HCT116 (cell line): ENCODE data around the gene ARHGDIA. TPM values are rescaled to one million over a fixed set of nuclear protein-coding genes. Genes with fewer than 3 reads are reported as not detected.
A peak's percentile ranks its signal among the peaks of the same experiment; 100 is the strongest.

ENCODE experiments used
- ATAC-seq: fragments of 200-7000 bp; cut with Tn5 transposase; 2 replicates; pipeline ENCODE4 v1.9.1; 2020; ENCODE audit warnings: mild to moderate bottlenecking, moderate library complexity
- BruUV-seq: library from RNA; stranded (reverse); fragments of 400-500 nt; replicated peaks from 2 replicates; lab custom pipeline; 2021; lab: Mats Ljungman, UMichigan
- CTCF ChIA-PET: fragments of 300-600 bp; sonication (Branson Sonifier 250); formaldehyde crosslinking; loops from one replicate; lab custom pipeline; 2021; ENCODE audit warnings: antibody characterized with exemption; lab: Charles Lee
- POLR2A ChIA-PET: fragments of 300-600, 350-600 bp; sonication (Branson Sonifier 250); formaldehyde crosslinking; loops from one replicate; lab custom pipeline; 2021; ENCODE audit warnings: antibody characterized with exemption; lab: Charles Lee
- RAD21 ChIA-PET, 2 experiments: fragments of 300-600 bp; sonication (Branson Sonifier 250); formaldehyde crosslinking; loops; one replicate each; lab custom pipeline; 2023; ENCODE audit warnings: low total read pairs in 2 of 2; ENCODE audit not compliant: uncharacterized antibody in 2 of 2, unreplicated experiment in 2 of 2, low non-redundant PET in 1 of 2; lab: Charles Lee
- DNase-seq: peaks from one replicate; pipeline ENCODE4 v3.0.0-alpha.2; 2010; ENCODE audit warnings: low read depth, low spot score
- H2AFZ ChIP-seq: fragments of 200-600 bp; shearing (Covaris generic), sonication (generic); 2 replicates; pipeline ENCODE4 v1.6.1; 2017; ENCODE audit warnings: low read depth, mixed run types, mixed read lengths, antibody characterized with exemption, low read length; ENCODE audit not compliant: poor library complexity, severe bottlenecking
- H3K27ac ChIP-seq: 2 replicates; pipeline ENCODE4 v1.5.1; 2012; ENCODE audit warnings: low read depth, low read length
- H3K27me3 ChIP-seq: fragments of 200-600 bp; sonication (generic); 2 replicates; pipeline ENCODE4 v1.6.1; 2016; ENCODE audit warnings: mixed run types, low read length, mixed read lengths; ENCODE audit not compliant: insufficient read depth
- H3K36me3 ChIP-seq, 2 experiments: fragments of 200-500 bp in 1 of 2; fragments of 200-600 bp in 1 of 2; sonication (Bioruptor generic) in 1 of 2; sonication (generic) in 1 of 2; 2 replicates each; pipeline versions ENCODE4 v1.5.1 to v1.6.1; 2014 to 2016; ENCODE audit warnings: low read length in 2 of 2, inconsistent platforms in 1 of 2, mixed read lengths in 1 of 2, mixed run types in 1 of 2; ENCODE audit not compliant: insufficient read depth in 2 of 2, control insufficient read depth in 1 of 2
- H3K4me1 ChIP-seq, 2 experiments: fragments of 200-600 bp in 1 of 2; sonication (generic) in 1 of 2; 2 replicates each; pipeline versions ENCODE4 v1.5.1 to v1.6.1; 2012 to 2017; ENCODE audit warnings: low read length in 2 of 2, inconsistent platforms in 1 of 2, mild to moderate bottlenecking in 1 of 2, mixed read lengths in 1 of 2, mixed run types in 1 of 2, moderate library complexity in 1 of 2; ENCODE audit not compliant: insufficient read depth in 2 of 2, control insufficient read depth in 1 of 2
- H3K4me2 ChIP-seq: fragments of 200-600 bp; sonication (generic); 2 replicates; pipeline ENCODE4 v1.6.1; 2017; ENCODE audit warnings: mixed run types, low read length, mixed read lengths
- H3K4me3 ChIP-seq, 2 experiments: fragments of 200-600 bp in 1 of 2; sonication (generic) in 1 of 2; replicated peaks in 1 of 2; 2 replicates each; pipeline ENCODE4 v1.5.1; 2011 to 2016; ENCODE audit warnings: low read length in 2 of 2, control low read depth in 1 of 2, low read depth in 1 of 2, mild to moderate bottlenecking in 1 of 2, mixed read lengths in 1 of 2, mixed run types in 1 of 2
- H3K79me2 ChIP-seq: fragments of 200-600 bp; sonication (generic); 2 replicates; pipeline ENCODE4 v1.6.1; 2017; ENCODE audit warnings: mild to moderate bottlenecking, mixed run types, low read length, moderate library complexity, mixed read lengths; ENCODE audit not compliant: insufficient read depth
- H3K9ac ChIP-seq: fragments of 200-600 bp; sonication (generic); 2 replicates; pipeline ENCODE4 v1.6.1; 2016; ENCODE audit warnings: low read length, mixed read lengths
- H3K9me2 ChIP-seq: fragments of 200-600 bp; sonication (generic), shearing (Covaris generic); 2 replicates; pipeline ENCODE4 v1.6.1; 2017; ENCODE audit warnings: mixed run types, mild to moderate bottlenecking, moderate library complexity; ENCODE audit not compliant: insufficient read depth
- H3K9me3 ChIP-seq, 2 experiments: fragments of 200-500 bp in 1 of 2; fragments of 200-600 bp in 1 of 2; sonication (Bioruptor generic) in 1 of 2; sonication (generic) in 1 of 2; 2 replicates each; pipeline ENCODE4 v1.6.1; 2014 to 2017; ENCODE audit warnings: low read length in 2 of 2, mixed read lengths in 2 of 2, inconsistent platforms in 1 of 2, low read depth in 1 of 2, mild to moderate bottlenecking in 1 of 2, mixed run types in 1 of 2, moderate library complexity in 1 of 2; ENCODE audit not compliant: control insufficient read depth in 1 of 2, insufficient read depth in 1 of 2
- H4K20me1 ChIP-seq: fragments of 200-600 bp; sonication (generic), shearing (Covaris generic); 2 replicates; pipeline ENCODE4 v1.6.1; 2017; ENCODE audit warnings: mixed run types, mild to moderate bottlenecking, moderate library complexity; ENCODE audit not compliant: insufficient read depth
- CTCF ChIP-seq, 3 experiments: fragments of 200-600 bp in 1 of 3; sonication (generic) in 1 of 3; IDR thresholded peaks in 2 of 3; conservative IDR thresholded peaks in 1 of 3; 2 replicates each; pipeline ENCODE4 v1.5.1; 2012 to 2017; ENCODE audit warnings: low read depth in 2 of 3, low read length in 2 of 3, antibody characterized with exemption in 1 of 3, borderline replicate concordance in 1 of 3, control low read depth in 1 of 3, mild to moderate bottlenecking in 1 of 3, mixed read lengths in 1 of 3, mixed run types in 1 of 3, moderate library complexity in 1 of 3; ENCODE audit not compliant: insufficient read depth in 1 of 3
- EZH2phosphoT487 ChIP-seq: fragments of 200-600 bp; IDR thresholded peaks from 2 replicates; pipeline ENCODE4 v1.6.1; 2018; ENCODE audit warnings: antibody characterized with exemption, borderline replicate concordance
- POLR2A ChIP-seq: IDR thresholded peaks from 2 replicates; pipeline ENCODE4 v1.7.0; 2011; ENCODE audit warnings: borderline replicate concordance; ENCODE audit not compliant: insufficient read depth, insufficient read length; ENCODE audit errors: extremely low read depth
- intact Hi-C: fragments of 100-400 bp; cut with micrococcal nuclease; formaldehyde crosslinking; loops from 2 replicates; pipeline ENCODE4 v1.10.0; 2022
- total RNA-seq: library from RNA; stranded (reverse); gene quantifications from one replicate; pipeline ENCODE4 v1.2.1, GENCODE V29; 2021; ENCODE audit not compliant: unreplicated experiment

The ARHGDIA gene
- total RNA-seq, 1 experiment from 2014 or later: 554 TPM

- no peak overlapping the region for H3K4me2 ChIP-seq
- no TSS peak for BruUV-seq
- intact Hi-C loops: no loop called here
- H3K36me3 ChIP-seq: peaks cover 6 to 21% of the 10 kb centered on the region in 2 experiments
- no peak overlapping the region for H3K4me3 ChIP-seq
- H2AFZ ChIP-seq: no peak overlapping the region
- ChIA-PET RAD21 (no interaction called here), POLR2A (no interaction called here), CTCF (no interaction called here)
- H4K20me1 ChIP-seq: no peaks in the 10 kb centered on the region
- H3K9me2 ChIP-seq: no peaks in the 10 kb centered on the region
- no peaks in the 10 kb centered on the region for H3K27me3 ChIP-seq
- TF ChIP-seq EZH2phosphoT487: no peak
- DNase-seq (no peak), ATAC-seq (no peak)
- H3K27ac ChIP-seq: no peak overlapping the region; the same call in 1 of the 2 replicates
- H3K79me2 ChIP-seq: peaks cover 8% of the 10 kb centered on the region; the same call in 1 of the 2 replicates
- H3K9me3 ChIP-seq: no peaks in the 10 kb centered on the region
- H3K4me1 ChIP-seq: peaks cover 28 to 36% of the 10 kb centered on the region in 2 experiments
- no peak overlapping the region for H3K9ac ChIP-seq
Measured at GRCh38 chr17:81908793-81909192, 37.7 kb upstream of the ARHGDIA start.

- H3K79me2 ChIP-seq: peaks cover 8% of the 10 kb centered on the region; the same call in 1 of the 2 replicates
- DNase-seq: no peak
- H3K27ac ChIP-seq: no peak overlapping the region
- no peak overlapping the region for H2AFZ ChIP-seq
- H3K4me3 ChIP-seq: no peak overlapping the region
- TF ChIP-seq POLR2A (no peak), CTCF (IDR thresholded peaks at IDR 0.05 in 2 of 3, conservative IDR thresholded peaks at IDR 0.05 in 1 of 3; ENCODE audit: borderline replicate concordance in 1 of 3, insufficient read depth in 1 of 3, low read depth in 2 of 3, low read length in 2 of 3) (peak in 2 of 3 experiments; percentile 24; a peak in 2 of 6 replicates)
- peaks cover 16 to 26% of the 10 kb centered on the region in 2 experiments for H3K4me1 ChIP-seq
- H3K36me3 ChIP-seq: peaks cover 0 to 13% of the 10 kb centered on the region in 2 experiments; a peak in 2 of 4 replicates
- no peaks in the 10 kb centered on the region for H3K27me3 ChIP-seq
- CTCF ChIA-PET: no interaction called here
- H3K9me2 ChIP-seq: no peaks in the 10 kb centered on the region
- POLR2A ChIA-PET: no interaction called here
- H4K20me1 ChIP-seq: no peaks in the 10 kb centered on the region
- no peaks in the 10 kb centered on the region for H3K9me3 ChIP-seq
- no peak for ATAC-seq
- H3K9ac ChIP-seq: no peak overlapping the region
- RAD21 ChIA-PET: no interaction called here
- BruUV-seq: no TSS peak
- no peak overlapping the region for H3K4me2 ChIP-seq
- intact Hi-C loops: no loop called here
Measured at GRCh38 chr17:81907219-81908145, 36.3 kb upstream of the ARHGDIA start.
